Measurements from ENCODE around the gene CYP3A5. TPM values are rescaled to one million over a fixed set of nuclear protein-coding genes. Genes with fewer than 3 reads are reported as not detected.
"Not testable (repeated sequence)": the region's sequence is repeated elsewhere in the genome, so short reads cannot be mapped to it uniquely, and the experiment has no call there.

The CYP3A5 gene
- total RNA-seq, 1 experiment from 2014 or later = 96.3 TPM

- DNase-seq (ENCODE audit: low spot score) = no peak
Measured at GRCh38 chr7:99642027-99642426, 37.8 kb downstream of the CYP3A5 start.

GRCh38 chr7:99639267-99639666, 40.5 kb downstream of the CYP3A5 start:
- DNase-seq (ENCODE audit: low spot score) = no peak

- no peak for DNase-seq (ENCODE audit: low spot score)
Measured at GRCh38 chr7:99638731-99639130, 41.1 kb downstream of the CYP3A5 start.

- DNase-seq (ENCODE audit: low spot score) = not testable (repeated sequence)
Measured at GRCh38 chr7:99637414-99637813, 42.4 kb downstream of the CYP3A5 start.

GRCh38 chr7:99631295-99632109, 48.3 kb downstream of the CYP3A5 start:
- peak; percentile 60 for DNase-seq (ENCODE audit: low spot score)

GRCh38 chr7:99629643-99630042, 50.2 kb downstream of the CYP3A5 start:
- DNase-seq (ENCODE audit: low spot score) = no peak

- no peak for DNase-seq (ENCODE audit: low spot score)
Measured at GRCh38 chr7:99628471-99629465, 51.0 kb downstream of the CYP3A5 start.

- DNase-seq (ENCODE audit: low spot score) = no peak
Measured at GRCh38 chr7:99627513-99627912, 52.3 kb downstream of the CYP3A5 start.

GRCh38 chr7:99626661-99627060, 53.1 kb downstream of the CYP3A5 start:
- DNase-seq (ENCODE audit: low spot score) = no peak

- no peak for DNase-seq (ENCODE audit: low spot score)
Measured at GRCh38 chr7:99625961-99626360, 53.8 kb downstream of the CYP3A5 start.

GRCh38 chr7:99625321-99625720, 54.5 kb downstream of the CYP3A5 start:
- DNase-seq (ENCODE audit: low spot score) = no peak

- no peak for DNase-seq (ENCODE audit: low spot score)
Measured at GRCh38 chr7:99624484-99624883, 55.3 kb downstream of the CYP3A5 start.

GRCh38 chr7:99623702-99624447, 55.9 kb downstream of the CYP3A5 start:
- no peak for DNase-seq (ENCODE audit: low spot score)

GRCh38 chr7:99623091-99623693, 56.6 kb downstream of the CYP3A5 start:
- DNase-seq (ENCODE audit: low spot score) = no peak

GRCh38 chr7:99622596-99622995, 57.2 kb downstream of the CYP3A5 start:
- peak; percentile 8 for DNase-seq (ENCODE audit: low spot score)

GRCh38 chr7:99621271-99621670, 58.5 kb downstream of the CYP3A5 start:
- DNase-seq (ENCODE audit: low spot score) = no peak

- no peak for DNase-seq (ENCODE audit: low spot score)
Measured at GRCh38 chr7:99619571-99620130, 60.1 kb downstream of the CYP3A5 start.

- no peak for DNase-seq (ENCODE audit: low spot score)
Measured at GRCh38 chr7:99618726-99619125, 61.1 kb downstream of the CYP3A5 start.

- DNase-seq (ENCODE audit: low spot score) = no peak
Measured at GRCh38 chr7:99617192-99617781, 62.5 kb downstream of the CYP3A5 start.

All from HT-29 (cell line).